ENCODE data around the gene SDCBP2.

The SDCBP2 gene

GRCh38 chr20:1298888-1299511, 29.9 kb downstream of the SDCBP2 start:
- in situ Hi-C loops (cut with MboI; ENCODE audit: low sequenced_read_pairs): no loop called here

DNA sequence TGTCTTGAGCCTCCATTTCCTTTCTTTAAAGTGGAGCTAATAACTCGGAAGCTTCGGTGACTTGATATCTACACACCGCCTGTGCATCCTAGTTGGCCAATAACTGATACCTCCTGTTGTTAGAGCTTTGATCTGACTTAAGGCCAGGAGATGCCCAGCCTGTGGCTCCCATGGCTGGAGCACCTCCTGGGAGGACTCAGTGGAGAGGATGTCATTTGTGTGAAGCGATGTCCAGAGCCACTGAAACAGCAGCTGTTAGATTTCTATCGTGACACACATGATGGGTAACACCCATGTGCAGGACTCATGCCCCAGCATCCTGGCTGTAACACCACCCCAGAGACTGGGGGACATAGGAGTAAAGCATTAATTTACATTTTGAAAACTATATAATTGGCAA, 30.8 kb downstream of the SDCBP2 start:
- in situ Hi-C loops (cut with MboI; ENCODE audit: low sequenced_read_pairs): no loop called here

- in situ Hi-C loops (cut with MboI; ENCODE audit: low sequenced_read_pairs): no loop called here
These were observed 31.5 kb downstream of the SDCBP2 start for GRCh38 chr20:1297486-1297885.

GRCh38 chr20:1296922-1297321, 32.0 kb downstream of the SDCBP2 start:
- in situ Hi-C loops (cut with MboI; ENCODE audit: low sequenced_read_pairs): no loop called here

GRCh38 chr20:1296117-1296610, 32.8 kb downstream of the SDCBP2 start:
- in situ Hi-C loops (cut with MboI; ENCODE audit: low sequenced_read_pairs): no loop called here

- in situ Hi-C loops (cut with MboI; ENCODE audit: low sequenced_read_pairs): no loop called here
These were observed 33.5 kb downstream of the SDCBP2 start for GRCh38 chr20:1295276-1295930.

DNA sequence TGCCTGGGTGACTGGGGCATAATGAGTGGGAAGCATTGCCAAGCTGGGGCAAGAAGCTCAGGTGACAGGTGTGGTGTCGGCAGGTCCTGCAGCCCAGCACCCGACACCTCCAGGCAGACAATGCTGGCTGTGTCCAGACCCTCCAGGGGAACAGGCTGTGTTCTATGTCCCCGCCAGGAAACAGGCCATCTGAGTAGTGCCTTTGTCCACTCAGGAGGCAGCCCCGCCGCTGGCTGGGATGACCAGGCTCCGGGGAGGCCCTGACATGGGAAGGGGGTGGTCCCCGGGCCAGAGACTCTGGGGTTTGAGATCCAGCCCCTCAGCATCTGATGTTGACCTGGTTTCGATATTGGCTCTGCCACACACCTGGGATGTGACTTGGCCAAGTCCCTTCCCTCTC, 34.4 kb downstream of the SDCBP2 start:
- in situ Hi-C loops (cut with MboI; ENCODE audit: low sequenced_read_pairs): no loop called here

- in situ Hi-C loops (cut with MboI; ENCODE audit: low sequenced_read_pairs): no loop called here
These were observed 35.1 kb downstream of the SDCBP2 start for GRCh38 chr20:1293641-1294379.

DNA sequence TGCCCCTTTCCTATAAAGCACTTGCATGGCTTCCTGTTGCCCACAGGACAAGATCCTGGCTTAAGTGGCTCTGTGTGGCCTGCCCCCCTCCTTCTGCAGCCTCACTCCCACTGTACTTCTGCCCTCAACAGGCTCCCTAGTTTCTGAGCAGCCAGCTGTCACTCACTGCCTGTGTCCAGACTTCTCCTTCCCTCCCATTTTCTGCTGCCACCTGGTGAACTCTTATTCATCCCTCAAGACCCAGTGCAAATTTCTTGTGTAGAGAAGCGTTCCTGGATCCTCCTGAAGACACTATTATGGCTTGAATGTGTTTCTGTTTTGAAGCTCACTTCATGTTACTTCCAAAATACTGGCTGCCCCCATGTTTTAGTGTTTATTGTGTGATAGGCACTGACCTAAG, 36.3 kb downstream of the SDCBP2 start:
- in situ Hi-C loops (cut with MboI; ENCODE audit: low sequenced_read_pairs): no loop called here

DNA sequence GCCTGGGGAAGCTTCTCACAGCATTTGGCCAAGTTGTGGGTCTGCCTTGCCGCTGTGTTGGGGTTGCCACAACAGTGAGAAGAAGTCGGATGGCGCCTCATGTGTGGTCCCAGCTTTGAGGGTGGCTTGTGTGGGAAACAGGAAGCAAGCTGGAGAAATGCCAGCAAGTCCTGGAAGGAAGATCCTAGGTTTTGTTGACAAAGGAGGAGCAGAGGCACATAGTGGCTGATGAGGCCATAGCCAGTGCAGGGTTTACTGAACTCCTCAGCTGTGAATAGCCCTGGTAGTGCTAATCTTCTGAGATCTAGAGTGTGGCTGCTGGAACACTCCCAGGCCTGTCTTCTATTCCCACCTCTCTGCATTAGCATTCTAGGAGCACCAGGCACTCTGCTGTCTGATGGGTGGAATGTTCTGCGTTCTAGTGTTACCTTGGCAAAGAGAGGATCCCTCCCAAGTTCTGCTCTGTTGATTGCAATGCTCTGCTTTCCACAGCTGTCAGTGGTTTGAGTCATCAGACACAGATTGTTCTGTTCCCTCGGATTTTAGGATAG, 37.7 kb downstream of the SDCBP2 start:
- in situ Hi-C loops (cut with MboI; ENCODE audit: low sequenced_read_pairs): no loop called here

DNA sequence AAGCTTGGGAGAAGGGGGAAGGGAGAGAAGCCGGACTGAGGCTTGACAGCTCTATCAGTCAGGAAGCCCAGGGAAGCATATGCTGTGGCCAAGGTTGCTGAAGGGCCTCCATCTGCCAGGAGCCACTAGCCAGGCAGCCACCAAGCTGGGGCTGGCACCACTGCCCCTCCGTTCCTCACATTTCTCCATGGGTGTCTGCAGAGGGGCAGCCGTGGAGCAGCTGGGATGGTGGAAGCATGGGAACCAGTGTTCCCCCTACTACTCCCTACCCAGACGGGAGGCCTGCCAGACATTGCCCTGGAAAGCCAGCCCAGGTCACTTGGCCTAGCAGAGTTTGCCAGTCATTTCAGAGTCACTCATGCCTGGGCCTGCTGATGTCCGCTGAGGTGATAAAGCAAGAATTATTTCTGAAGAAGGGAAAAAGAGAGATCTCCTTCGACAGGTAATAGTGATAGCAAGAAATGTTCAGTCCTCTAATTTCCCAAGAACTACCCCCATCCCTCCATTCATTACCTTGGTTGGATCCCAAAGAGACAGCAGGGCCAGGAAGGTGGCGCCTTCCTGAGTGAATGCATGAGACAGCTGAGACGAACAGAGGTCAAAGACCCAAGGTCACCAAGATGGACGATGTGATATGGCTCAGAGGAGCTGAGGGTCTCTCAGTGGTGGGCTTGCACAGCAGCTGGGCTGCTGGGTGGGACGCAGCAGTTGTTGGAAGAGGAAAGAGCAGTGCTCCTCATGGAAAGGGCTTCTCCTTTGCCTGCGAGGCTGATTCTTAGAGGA, 41.0 kb downstream of the SDCBP2 start:
- in situ Hi-C loops (cut with MboI; ENCODE audit: low sequenced_read_pairs): no loop called here

DNA sequence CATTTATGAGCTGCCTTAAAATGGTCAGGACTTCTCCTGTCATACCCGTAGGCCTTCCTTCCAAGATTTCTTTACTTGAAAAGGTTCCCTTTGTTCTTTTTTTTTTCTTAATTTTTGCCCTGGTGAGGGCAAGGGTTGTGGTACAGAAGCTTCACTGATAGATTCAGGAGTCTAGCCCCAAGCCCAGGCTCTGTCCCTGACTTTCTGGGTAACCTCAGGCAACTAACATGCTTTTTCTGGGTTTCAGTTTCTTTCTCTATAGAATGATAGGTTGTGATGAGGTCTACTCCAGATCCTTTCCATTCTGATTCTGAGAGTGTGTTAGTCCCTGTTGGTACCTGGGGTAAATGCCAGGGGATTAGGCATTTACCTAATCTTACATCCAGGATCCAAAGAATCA, 41.6 kb downstream of the SDCBP2 start:
- in situ Hi-C loops (cut with MboI; ENCODE audit: low sequenced_read_pairs): no loop called here

- in situ Hi-C loops (cut with MboI; ENCODE audit: low sequenced_read_pairs): no loop called here
These were observed 42.5 kb downstream of the SDCBP2 start for GRCh38 chr20:1286267-1287024.

- in situ Hi-C loops (cut with MboI; ENCODE audit: low sequenced_read_pairs): no loop called here
These were observed 45.1 kb downstream of the SDCBP2 start for GRCh38 chr20:1283522-1284510.

GRCh38 chr20:1282966-1283365, 46.0 kb downstream of the SDCBP2 start:
- in situ Hi-C loops (cut with MboI; ENCODE audit: low sequenced_read_pairs): no loop called here

GRCh38 chr20:1281279-1282057, 47.5 kb downstream of the SDCBP2 start:
- in situ Hi-C loops (cut with MboI; ENCODE audit: low sequenced_read_pairs): no loop called here

DNA sequence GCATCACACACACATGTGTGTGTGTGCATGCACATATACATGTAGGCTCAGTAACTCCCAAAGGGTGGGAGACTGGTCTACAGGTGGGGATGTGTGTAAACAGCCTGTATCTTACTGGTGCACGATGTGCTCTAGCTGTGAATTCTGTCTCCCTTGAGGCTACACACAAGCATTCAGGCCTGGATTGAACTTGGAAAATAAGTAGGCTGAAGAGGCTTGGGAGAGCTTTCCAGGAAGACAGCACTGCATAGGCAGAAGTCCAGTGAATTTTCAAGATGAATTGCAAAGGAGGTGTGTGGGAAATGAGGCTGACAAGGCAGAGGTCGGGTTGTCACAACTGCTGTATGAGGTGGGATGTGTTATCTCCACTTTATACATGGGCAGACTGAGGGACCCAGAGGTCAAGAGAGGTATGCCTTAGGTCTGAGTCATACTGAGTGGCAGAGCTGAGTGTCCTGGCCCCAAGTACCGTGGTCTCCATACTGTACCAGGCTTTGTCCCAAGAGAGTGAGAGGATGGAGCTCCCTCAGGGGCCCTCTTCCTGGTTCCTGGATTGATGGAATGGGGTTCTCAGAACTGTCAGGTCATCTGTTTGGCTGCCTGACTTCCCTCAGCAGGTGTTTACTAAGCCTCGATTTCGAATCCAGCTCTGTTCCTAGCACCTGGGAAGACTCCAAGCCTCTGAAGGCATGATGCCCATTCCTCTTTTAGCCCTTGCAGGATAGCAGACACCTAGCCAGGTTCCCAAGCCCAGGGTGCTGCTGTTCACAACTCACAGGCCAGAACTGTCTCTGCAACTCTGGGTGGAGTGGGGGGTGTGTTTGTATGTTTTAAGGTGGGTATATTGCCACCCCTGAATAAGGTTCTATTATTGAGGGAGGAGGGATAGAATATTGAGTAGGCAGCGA, 48.5 kb downstream of the SDCBP2 start:
- in situ Hi-C loops (cut with MboI; ENCODE audit: low sequenced_read_pairs): no loop called here
